ENCODE measurements around the gene ZNF615.
A peak's percentile ranks its signal among the peaks of the same experiment; 100 is the strongest.
"Not testable (repeated sequence)": the region's sequence is repeated elsewhere in the genome, so short reads cannot be mapped to it uniquely, and the experiment has no call there.

Gene ZNF615
- total RNA-seq, result 35.4 to 46.4 reads per million in 2 donors

GRCh38 chr19:52007806-52008557, at the start of gene ZNF615:
TSS of gene ZNF615 (minus strand) at chr19:52008211. CDS start at chr19:52003711, 4,500 bp downstream.
- DNase-seq, result peak; percentile 60

DNA sequence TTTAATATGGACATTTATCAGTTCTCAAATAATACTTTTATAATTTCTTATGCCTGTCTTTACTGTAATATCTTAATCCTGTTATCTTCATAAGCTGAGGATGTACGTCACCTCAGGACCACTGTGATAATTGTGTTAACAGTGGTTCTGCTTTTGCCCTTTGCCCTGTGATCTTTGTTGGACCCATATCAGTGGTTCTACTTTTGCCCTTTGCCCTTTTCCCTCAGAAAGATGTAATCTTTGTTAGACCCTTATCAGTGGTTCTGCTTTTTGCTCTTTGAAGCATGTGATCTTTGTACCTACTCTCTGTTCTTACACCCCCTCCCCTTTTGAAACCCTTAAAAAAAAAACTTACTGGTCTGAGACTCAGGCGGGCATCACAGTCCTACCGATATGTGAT, 48.5 kb upstream of the ZNF615 start:
- not testable (repeated sequence) for DNase-seq

- not testable (repeated sequence) for DNase-seq
Observed at GRCh38 chr19:52051736-52052135, 43.7 kb upstream of the ZNF615 start.

DNA sequence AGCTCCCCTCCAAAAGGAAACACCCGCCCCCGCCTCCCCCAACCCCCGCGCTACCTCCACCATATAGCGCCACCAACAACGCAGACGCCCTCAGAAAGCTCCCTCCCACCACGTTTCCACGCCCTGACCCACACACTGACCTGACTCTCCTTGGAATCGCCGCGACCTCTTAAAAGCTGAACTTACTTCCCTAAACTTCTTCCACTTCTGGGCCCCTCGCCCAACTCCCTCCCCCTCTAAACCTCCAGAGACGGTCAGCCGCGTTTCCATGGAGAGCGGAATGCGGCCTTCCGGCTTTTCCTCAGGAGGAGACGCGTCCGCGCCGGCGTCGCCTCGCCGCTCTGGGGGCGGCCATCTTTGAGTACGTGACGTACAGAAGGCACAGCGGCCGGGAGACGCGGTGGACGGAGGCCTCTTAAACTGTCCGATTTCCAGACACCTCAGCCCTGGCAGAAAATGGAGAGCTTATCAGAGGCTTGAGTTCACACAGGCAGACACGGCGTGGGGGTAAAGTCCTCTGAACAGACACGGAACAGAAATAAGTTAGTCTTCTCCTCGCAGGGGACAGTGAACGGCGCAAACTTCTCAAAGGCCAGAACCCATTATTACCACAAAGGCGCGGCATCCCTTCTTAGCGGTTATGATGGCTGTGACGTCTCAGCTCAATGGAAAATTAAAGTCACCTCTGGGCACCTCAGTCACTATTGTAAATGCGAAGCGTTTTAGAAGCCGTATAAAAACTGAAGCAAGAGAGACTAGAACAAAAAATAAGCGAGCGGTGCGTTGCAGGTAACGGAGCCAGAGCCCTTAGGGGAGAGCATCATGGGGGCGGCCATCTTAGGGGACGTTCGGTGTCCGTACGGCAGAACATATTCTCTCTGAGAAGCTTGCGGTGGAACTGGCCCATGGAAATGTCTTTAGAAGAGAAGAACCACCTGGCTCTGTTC, 40.8 kb upstream of the ZNF615 start, which contains the start of gene ZNF432:
Gene ZNF432, minus strand, starts transcription at position 284 of the 947 bp plus-strand sequence. CDS start 1,970 bp downstream, outside the sequence.
- peak; percentile 60 for DNase-seq

GRCh38 chr19:52039169-52039568, 31.2 kb upstream of the ZNF615 start:
- DNase-seq, result no peak

GRCh38 chr19:52034051-52034728, 26.2 kb upstream of the ZNF615 start:
- DNase-seq, result no peak

DNA sequence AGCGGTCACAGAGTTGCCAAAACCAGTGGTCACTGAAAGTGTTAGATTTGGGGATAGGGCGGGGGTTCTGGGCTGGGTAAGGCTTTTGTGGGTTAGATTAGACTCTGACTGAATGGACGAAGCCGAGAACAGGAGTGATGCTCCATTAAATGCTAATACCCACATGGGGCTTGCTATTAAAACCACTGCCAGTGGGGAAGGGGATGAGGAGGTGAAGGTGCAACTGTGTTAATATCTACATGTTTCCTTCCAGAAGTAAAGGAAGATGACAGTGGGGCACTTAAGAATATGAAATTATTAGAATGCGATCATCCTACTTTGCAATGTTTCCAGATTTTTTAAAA, 20.7 kb upstream of the ZNF615 start:
- DNase-seq, result no peak

DNA sequence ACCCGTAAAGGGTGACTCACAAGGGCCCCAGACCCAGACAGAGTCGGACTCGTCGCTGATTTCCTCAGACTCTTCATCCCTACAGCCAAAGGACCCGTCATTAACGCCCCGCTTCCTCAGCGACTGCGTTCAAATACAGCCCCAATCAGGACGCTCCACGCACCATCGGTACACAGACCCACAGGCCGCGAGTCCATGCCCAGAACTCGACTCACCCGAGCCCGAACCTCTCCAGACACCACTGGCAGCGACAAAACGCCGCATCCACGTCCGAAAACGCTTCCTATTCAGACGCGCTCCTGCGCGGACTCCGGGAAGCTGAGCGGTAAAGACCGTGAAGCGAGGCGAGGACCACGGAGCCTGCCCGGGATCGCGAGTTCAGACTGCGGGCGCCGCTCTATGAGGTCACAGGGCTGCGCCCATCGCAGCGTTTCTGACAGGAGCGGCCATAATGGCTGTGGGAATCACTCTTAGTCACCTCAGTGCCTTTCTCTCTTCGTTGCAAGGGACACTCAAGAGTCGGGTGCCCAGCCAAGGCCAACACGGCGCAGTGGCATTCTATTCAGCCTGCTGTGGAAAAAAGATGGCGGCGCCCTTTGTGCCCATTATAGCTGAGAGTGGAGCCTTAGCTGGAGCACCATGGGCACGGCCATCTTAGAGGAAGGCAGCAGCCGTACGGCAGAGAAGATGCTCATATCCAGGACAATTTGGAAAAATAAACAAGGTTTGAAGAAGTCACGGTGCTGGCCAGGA, 20.2 kb upstream of the ZNF615 start, which contains the start of gene ZNF614:
Gene ZNF614, minus strand, starts transcription at position 353 of the 753 bp plus-strand sequence. CDS start 2,634 bp downstream, outside the sequence.
- peak; percentile 67 for DNase-seq

- not testable (repeated sequence) for DNase-seq
Observed at GRCh38 chr19:52026255-52026990, 18.4 kb upstream of the ZNF615 start.

GRCh38 chr19:52024478-52024877, 16.5 kb upstream of the ZNF615 start:
- not testable (repeated sequence) for DNase-seq

- DNase-seq, result no peak
Observed at GRCh38 chr19:52022193-52022592, 14.2 kb upstream of the ZNF615 start.

DNA sequence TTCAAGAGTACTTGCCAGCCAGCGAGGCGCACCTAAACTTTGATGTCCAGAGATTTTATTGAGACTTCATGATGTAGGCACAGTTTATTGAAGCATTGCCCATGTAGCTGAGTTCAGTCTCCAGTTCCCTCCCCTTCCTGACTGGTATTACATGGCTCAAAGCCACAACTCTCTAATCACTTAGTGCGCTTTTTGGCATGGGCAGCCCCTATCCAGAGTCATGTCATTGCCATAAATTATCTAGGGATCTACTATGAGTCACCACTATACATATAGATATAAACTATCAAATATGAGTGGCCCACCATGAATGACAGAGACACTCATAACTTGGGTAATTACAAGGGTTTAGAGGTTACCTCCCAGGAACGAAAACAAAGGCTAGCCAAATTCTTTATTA, 12.5 kb upstream of the ZNF615 start:
- DNase-seq, result no peak

GRCh38 chr19:52010674-52011073, 2.7 kb upstream of the ZNF615 start:
- DNase-seq, result no peak

DNA sequence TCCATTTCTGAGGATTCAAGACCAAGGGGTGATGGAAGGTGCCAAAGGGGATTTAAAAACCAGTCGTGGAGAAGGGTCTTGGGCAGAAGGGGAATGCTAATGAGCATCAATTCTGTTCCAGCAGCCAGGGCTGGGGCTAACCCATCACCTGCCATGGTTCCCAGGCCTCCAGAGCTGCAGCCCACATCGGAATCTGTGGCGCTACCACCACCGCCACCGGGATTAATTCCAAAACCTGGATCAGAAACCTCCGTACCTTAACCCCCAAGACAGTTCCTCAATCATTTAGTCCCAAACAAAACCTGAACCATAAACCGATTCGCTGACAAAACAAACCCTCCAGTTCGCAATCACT, 583 bp downstream of the ZNF615 start:
- no peak for DNase-seq

GRCh38 chr19:51994048-51994644, 13.9 kb downstream of the ZNF615 start:
- no peak for DNase-seq

- DNase-seq, result no peak
Observed at GRCh38 chr19:51993422-51993821, 14.6 kb downstream of the ZNF615 start.

GRCh38 chr19:51986309-51987291, 21.4 kb downstream of the ZNF615 start, which contains the start of gene ZNF350:
TSS of gene ZNF350 (minus strand) at chr19:51986840. CDS start at chr19:51974360, 12,480 bp downstream.
- DNase-seq, result peak; percentile 43

- DNase-seq, result no peak
Observed at GRCh38 chr19:51983361-51983760, 24.6 kb downstream of the ZNF615 start.

GRCh38 chr19:51980926-51981325, 27.1 kb downstream of the ZNF615 start:
- DNase-seq, result not testable (repeated sequence)

All from activated gamma-delta T cell (primary cell).